Brain microvascular endothelial cell (primary cell): Measurements from ENCODE around the gene TIMM21.
A peak's percentile ranks its signal among the peaks of the same experiment; 100 is the strongest.

Source experiments
- DNase-seq: peaks from one replicate; pipeline ENCODE4 v3.0.0-alpha.2; 2020
- H3K27ac ChIP-seq: fragments of 250-450 bp; sonication (Bioruptor Pico); 2 replicates; pipeline ENCODE4 v1.5.1; 2020; ENCODE audit warnings: mild to moderate bottlenecking, moderate library complexity
- H3K27me3 ChIP-seq: fragments of 250-450 bp; sonication (Bioruptor Pico); replicated peaks from 2 replicates; pipeline ENCODE4 v1.5.1; 2020; ENCODE audit warnings: mild to moderate bottlenecking
- H3K36me3 ChIP-seq: fragments of 250-450 bp; sonication (Bioruptor Pico); replicated peaks from 2 replicates; pipeline ENCODE4 v1.5.1; 2020; ENCODE audit warnings: mild to moderate bottlenecking
- H3K4me3 ChIP-seq: 2 replicates; pipeline ENCODE4 v1.5.1; 2011; ENCODE audit warnings: low read depth, mild to moderate bottlenecking, control low read depth, low read length, moderate library complexity
- CTCF ChIP-seq: IDR thresholded peaks from 2 replicates; pipeline ENCODE4 v1.5.1; 2011; ENCODE audit warnings: low read depth, mild to moderate bottlenecking, moderate library complexity, low read length, control low read depth, inconsistent platforms; ENCODE audit errors: missing control alignments
- in situ Hi-C: cut with HindIII; loops from 2 replicates; pipeline ENCODE4 v1.10.0; 2017; ENCODE audit warnings: low sequenced_read_pairs, low pct_ligation_motif_present

TIMM21 gene

GRCh38 chr18:74115046-74115445 lies 33.3 kb upstream of the TIMM21 start:
- in situ Hi-C loops, result no loop called here
- no peak for TF ChIP-seq CTCF
- no peaks in the 10 kb centered on the region for H3K27me3 ChIP-seq
- peak overlapping the region; percentile 16 for H3K27ac ChIP-seq
- no peak overlapping the region for H3K4me3 ChIP-seq
- peak; percentile 71 for DNase-seq
- H3K36me3 ChIP-seq, result no peaks in the 10 kb centered on the region

GRCh38 chr18:74116633-74117554 lies 31.4 kb upstream of the TIMM21 start:
- Histone ChIP-seq H3K36me3 (no peaks in the 10 kb centered on the region), H3K4me3 (no peak overlapping the region), H3K27me3 (no peaks in the 10 kb centered on the region), H3K27ac (no peak overlapping the region)
- TF ChIP-seq CTCF, result peak; percentile 80
- in situ Hi-C loops, result no loop called here
- peak; percentile 47 for DNase-seq

- in situ Hi-C loops, result no loop called here
- H3K36me3 ChIP-seq, result no peaks in the 10 kb centered on the region
- no peak for TF ChIP-seq CTCF
- H3K4me3 ChIP-seq, result no peak overlapping the region
- no peak overlapping the region for H3K27ac ChIP-seq
- DNase-seq, result no peak
- H3K27me3 ChIP-seq, result no peaks in the 10 kb centered on the region
These were observed 25.1 kb upstream of the TIMM21 start for GRCh38 chr18:74123200-74123599.

- no peak for DNase-seq
- no peak for TF ChIP-seq CTCF
- in situ Hi-C loops, result no loop called here
These were observed 23.7 kb upstream of the TIMM21 start for GRCh38 chr18:74124642-74125041.

GRCh38 chr18:74126684-74127655 lies 21.4 kb upstream of the TIMM21 start:
- Histone ChIP-seq H3K36me3 (no peaks in the 10 kb centered on the region), H3K27me3 (no peaks in the 10 kb centered on the region), H3K4me3 (no peak overlapping the region), H3K27ac (no peak overlapping the region)
- TF ChIP-seq CTCF, result no peak
- DNase-seq, result no peak
- in situ Hi-C loops, result no loop called here

More at GRCh38 chr18:74124642-74125041, 23.7 kb upstream of the TIMM21 start:
- no peaks in the 10 kb centered on the region for H3K36me3 ChIP-seq
- no peak overlapping the region for H3K4me3 ChIP-seq
- H3K27ac ChIP-seq, result no peak overlapping the region
- no peaks in the 10 kb centered on the region for H3K27me3 ChIP-seq
